SU-DHL-6 (cell line): ENCODE measurements around the gene CEP63.
"Not testable (repeated sequence)": the region's sequence is repeated elsewhere in the genome, so short reads cannot be mapped to it uniquely, and the experiment has no call there.

ENCODE experiments used
- H2AFZ ChIP-seq: fragments of 200-600 bp; sonication (generic); 2 replicates; pipeline ENCODE4 v1.6.1; 2014; ENCODE audit warnings: low read depth, mild to moderate bottlenecking, moderate library complexity, mixed read lengths, antibody characterized with exemption, low read length; ENCODE audit not compliant: severe bottlenecking
- H3F3A ChIP-seq: fragments of 200-600 bp; shearing (Covaris generic); 2 replicates; pipeline ENCODE4 v1.6.0; 2016; ENCODE audit warnings: antibody characterized with exemption, mild to moderate bottlenecking; ENCODE audit not compliant: insufficient read depth
- H3K27ac ChIP-seq: fragments of 200-600 bp; sonication (generic); 2 replicates; pipeline ENCODE4 v1.5.1; 2016; ENCODE audit warnings: low read depth, mild to moderate bottlenecking, low read length, moderate library complexity, mixed read lengths
- H3K27me3 ChIP-seq: fragments of 200-600 bp; sonication (generic), shearing (Covaris generic); 2 replicates; pipeline ENCODE4 v1.6.0; 2014; ENCODE audit warnings: mild to moderate bottlenecking, low read length
- H3K36me3 ChIP-seq: fragments of 200-600 bp; sonication (generic); 2 replicates; pipeline ENCODE4 v1.6.1; 2014; ENCODE audit warnings: mild to moderate bottlenecking, low read length, mixed read lengths
- H3K4me2 ChIP-seq: fragments of 300-600, 200-600 bp; shearing (Covaris generic), sonication (generic); 2 replicates; pipeline ENCODE4 v1.6.0; 2014; ENCODE audit warnings: low read length, low read depth, mild to moderate bottlenecking; ENCODE audit not compliant: poor library complexity, severe bottlenecking
- H3K4me3 ChIP-seq: fragments of 200-600 bp; sonication (generic); 2 replicates; pipeline ENCODE4 v1.5.1; 2014; ENCODE audit warnings: antibody characterized with exemption, low read length, mild to moderate bottlenecking, mixed read lengths; ENCODE audit not compliant: insufficient read depth, poor library complexity, severe bottlenecking
- H3K79me2 ChIP-seq: fragments of 200-600 bp; sonication (generic); 2 replicates; pipeline ENCODE4 v1.6.1; 2014; ENCODE audit warnings: mild to moderate bottlenecking, low read length, moderate library complexity; ENCODE audit not compliant: insufficient read depth
- H3K9ac ChIP-seq: fragments of 200-600 bp; sonication (generic); 2 replicates; pipeline ENCODE4 v1.7.0; 2014; ENCODE audit warnings: mild to moderate bottlenecking, low read length
- H3K9me2 ChIP-seq: fragments of 200-600 bp; sonication (generic); replicated peaks from 2 replicates; pipeline ENCODE4 v1.6.1; 2014; ENCODE audit warnings: low read length; ENCODE audit not compliant: insufficient read depth
- H3K9me3 ChIP-seq: fragments of 200-600 bp; sonication (generic); 2 replicates; pipeline ENCODE4 v1.6.1; 2014; ENCODE audit warnings: low read length, mixed read lengths; ENCODE audit not compliant: insufficient read depth
- H4K20me1 ChIP-seq: fragments of 200-600 bp; sonication (generic); 2 replicates; pipeline ENCODE4 v1.6.1; 2014; ENCODE audit warnings: low read depth, mild to moderate bottlenecking, antibody characterized with exemption, low read length, moderate library complexity, mixed read lengths
- CTCF ChIP-seq: fragments of 200-600 bp; sonication (generic); IDR thresholded peaks from one replicate; pipeline ENCODE4 v1.5.1; 2017; ENCODE audit warnings: antibody characterized with exemption, mild to moderate bottlenecking, low read length, moderate library complexity; ENCODE audit not compliant: insufficient read depth, poor library complexity, severe bottlenecking
- EZH2phosphoT487 ChIP-seq: fragments of 200-600 bp; sonication (generic), shearing (Covaris generic); conservative IDR thresholded peaks from 2 replicates; pipeline ENCODE4 v1.6.1; 2018; ENCODE audit warnings: mild to moderate bottlenecking, antibody characterized with exemption, low read length, moderate library complexity, mixed read lengths

Gene CEP63

GRCh38 chr3:134590766-134591165 lies 104.9 kb downstream of the CEP63 start:
- Histone ChIP-seq H3K79me2 (no peaks in the 10 kb centered on the region), H3K27me3 (no peaks in the 10 kb centered on the region), H3F3A (no peaks in the 10 kb centered on the region), H2AFZ (no peak overlapping the region), H4K20me1 (no peaks in the 10 kb centered on the region), H3K9me3 (no peaks in the 10 kb centered on the region), H3K4me2 (no peak overlapping the region), H3K4me3 (no peak overlapping the region), H3K9ac (no peak overlapping the region), H3K27ac (no peak overlapping the region), H3K9me2 (no peaks in the 10 kb centered on the region), H3K36me3 (no peaks in the 10 kb centered on the region)
- TF ChIP-seq EZH2phosphoT487 (no peak), CTCF (no peak)

DNA sequence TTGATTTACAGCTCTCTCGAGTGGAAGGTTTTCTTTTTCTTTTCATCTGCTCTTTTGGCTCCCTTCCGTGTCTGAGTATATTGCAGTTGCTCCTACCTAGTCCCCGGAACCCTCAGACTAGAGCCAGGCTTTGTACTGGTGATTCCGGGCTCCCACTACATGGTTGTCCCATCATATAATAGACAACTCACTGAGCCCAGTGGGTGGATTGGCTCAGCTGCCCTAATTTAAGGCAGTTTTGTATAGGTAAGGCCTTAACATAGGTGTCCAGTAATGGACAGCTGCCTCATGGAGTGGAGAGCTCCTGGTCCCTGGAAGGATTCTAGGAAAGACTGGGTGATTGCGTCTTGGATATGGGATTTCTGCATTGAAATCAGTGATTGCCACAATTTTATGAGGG lies 106.9 kb downstream of the CEP63 start:
- no peaks in the 10 kb centered on the region for H3F3A ChIP-seq
- H3K4me2 ChIP-seq: no peak overlapping the region
- TF ChIP-seq EZH2phosphoT487 (no peak), CTCF (no peak)
- H3K9ac ChIP-seq: no peak overlapping the region
- no peak overlapping the region for H3K27ac ChIP-seq
- H3K27me3 ChIP-seq: no peaks in the 10 kb centered on the region
- no peaks in the 10 kb centered on the region for H3K36me3 ChIP-seq
- no peaks in the 10 kb centered on the region for H4K20me1 ChIP-seq
- H3K4me3 ChIP-seq: no peak overlapping the region
- H3K79me2 ChIP-seq: no peaks in the 10 kb centered on the region
- H2AFZ ChIP-seq: no peak overlapping the region
- H3K9me3 ChIP-seq: no peaks in the 10 kb centered on the region
- H3K9me2 ChIP-seq: no peaks in the 10 kb centered on the region

GRCh38 chr3:134594331-134594741 lies 108.5 kb downstream of the CEP63 start:
- Histone ChIP-seq H3K27ac (no peak overlapping the region), H3K27me3 (no peaks in the 10 kb centered on the region), H3K36me3 (no peaks in the 10 kb centered on the region), H3K4me2 (no peak overlapping the region), H3K79me2 (no peaks in the 10 kb centered on the region), H4K20me1 (no peaks in the 10 kb centered on the region), H2AFZ (no peak overlapping the region), H3K9me3 (no peaks in the 10 kb centered on the region), H3K9me2 (no peaks in the 10 kb centered on the region), H3K9ac (no peak overlapping the region), H3F3A (no peaks in the 10 kb centered on the region), H3K4me3 (no peak overlapping the region)
- TF ChIP-seq EZH2phosphoT487: no peak
- no peak for TF ChIP-seq CTCF

GRCh38 chr3:134594986-134595385 lies 109.1 kb downstream of the CEP63 start:
- H2AFZ ChIP-seq, H3K27me3 ChIP-seq, H3K36me3 ChIP-seq, H3K9me3 ChIP-seq, H3K79me2 ChIP-seq, H3K9me2 ChIP-seq, H3K9ac ChIP-seq, H3K4me3 ChIP-seq, H3K27ac ChIP-seq, H3K4me2 ChIP-seq, H4K20me1 ChIP-seq, H3F3A ChIP-seq: not testable (repeated sequence)
